Suppressor macrophage treated with lipopolysaccharide for 4 hours (primary cell): ENCODE data around the gene MCM3AP.
"Not testable (repeated sequence)": the region's sequence is repeated elsewhere in the genome, so short reads cannot be mapped to it uniquely, and the experiment has no call there.

Experiments used
- DNase-seq: peaks from one replicate; pipeline ENCODE4 v3.0.0-alpha.2; 2020

MCM3AP gene

GRCh38 chr21:46239817-46240325 is 45.5 kb downstream of the MCM3AP start:
- no peak for DNase-seq

GRCh38 chr21:46237474-46237873 is 47.9 kb downstream of the MCM3AP start:
- no peak for DNase-seq

- no peak for DNase-seq
These were observed 50.9 kb downstream of the MCM3AP start for GRCh38 chr21:46234436-46234950.

GRCh38 chr21:46229923-46230260 is 55.5 kb downstream of the MCM3AP start:
- no peak for DNase-seq

GRCh38 chr21:46229133-46229922 is 56.1 kb downstream of the MCM3AP start:
- DNase-seq, result no peak

GRCh38 chr21:46228345-46229051 is 56.9 kb downstream of the MCM3AP start, which contains the start of gene LSS:
Gene LSS, minus strand, starts transcription at chr21:46228774. Its CDS starts 29 bp downstream, at chr21:46228745.
- peak; percentile 99 for DNase-seq

- DNase-seq, result peak; percentile 29
These were observed 57.5 kb downstream of the MCM3AP start for GRCh38 chr21:46227811-46228344.

GRCh38 chr21:46226920-46227599 is 58.4 kb downstream of the MCM3AP start:
- peak; percentile 91 for DNase-seq

- DNase-seq, result peak; percentile 56
These were observed 59.3 kb downstream of the MCM3AP start for GRCh38 chr21:46226146-46226545.

- DNase-seq, result not testable (repeated sequence)
These were observed 61.8 kb downstream of the MCM3AP start for GRCh38 chr21:46223661-46224060.

GRCh38 chr21:46223217-46223616 is 62.2 kb downstream of the MCM3AP start:
- DNase-seq, result no peak

GRCh38 chr21:46222436-46223116 is 62.8 kb downstream of the MCM3AP start:
- DNase-seq, result no peak

GRCh38 chr21:46221664-46222435 is 63.6 kb downstream of the MCM3AP start:
- DNase-seq, result no peak

GRCh38 chr21:46220847-46221246 is 64.6 kb downstream of the MCM3AP start:
- DNase-seq, result no peak

GRCh38 chr21:46220275-46220810 is 65.1 kb downstream of the MCM3AP start:
- no peak for DNase-seq

- no peak for DNase-seq
These were observed 65.7 kb downstream of the MCM3AP start for GRCh38 chr21:46219591-46220239.

GRCh38 chr21:46218906-46219590 is 66.4 kb downstream of the MCM3AP start:
- no peak for DNase-seq

- DNase-seq, result no peak
These were observed 67.8 kb downstream of the MCM3AP start for GRCh38 chr21:46217511-46218196.

GRCh38 chr21:46216132-46216747 is 69.2 kb downstream of the MCM3AP start:
- no peak for DNase-seq
